Daoy (cell line): ENCODE measurements around the gene CTRB1. TPM values are rescaled to one million over a fixed set of nuclear protein-coding genes. Genes with fewer than 3 reads are reported as not detected.
A peak's percentile ranks its signal among the peaks of the same experiment; 100 is the strongest.
"Not testable (repeated sequence)": the region's sequence is repeated elsewhere in the genome, so short reads cannot be mapped to it uniquely, and the experiment has no call there.

ENCODE experiments used
- DNase-seq: peaks from one replicate; pipeline ENCODE4 v3.0.0-alpha.2; 2015; ENCODE audit warnings: low read depth
- total RNA-seq: library from RNA; depleted of rRNA; stranded (reverse); fragments of >200 nt; shearing (Covaris generic); gene quantifications from 2 replicates; pipeline ENCODE4 v1.2.3, GENCODE V29; 2014

CTRB1 gene
- total RNA-seq, 1 experiment from 2014 or later = not detected

DNA sequence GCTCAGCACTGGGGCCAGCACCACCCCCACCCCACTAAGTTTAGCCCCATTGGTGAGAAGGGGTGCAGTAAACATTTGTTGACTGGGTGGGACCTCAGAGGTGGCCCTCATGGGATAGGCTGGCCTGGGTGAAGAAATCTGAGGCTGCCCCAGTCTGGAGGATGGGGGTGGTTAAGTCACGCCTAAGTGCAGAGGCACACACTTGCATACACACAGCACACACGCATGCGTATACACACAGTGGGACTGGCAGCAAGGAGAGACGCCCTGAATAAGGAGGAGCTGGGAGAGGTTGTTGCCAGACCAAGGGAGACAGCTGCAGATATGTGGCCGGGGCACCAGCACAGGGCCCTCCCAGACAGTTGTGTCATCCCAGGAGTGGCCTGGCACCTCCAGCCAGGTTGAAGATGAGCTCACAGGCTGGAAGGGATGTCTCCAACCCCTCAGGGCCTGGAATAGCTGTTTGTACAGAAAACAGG, 35.6 kb downstream of the CTRB1 start:
- DNase-seq = peak; percentile 73

DNA sequence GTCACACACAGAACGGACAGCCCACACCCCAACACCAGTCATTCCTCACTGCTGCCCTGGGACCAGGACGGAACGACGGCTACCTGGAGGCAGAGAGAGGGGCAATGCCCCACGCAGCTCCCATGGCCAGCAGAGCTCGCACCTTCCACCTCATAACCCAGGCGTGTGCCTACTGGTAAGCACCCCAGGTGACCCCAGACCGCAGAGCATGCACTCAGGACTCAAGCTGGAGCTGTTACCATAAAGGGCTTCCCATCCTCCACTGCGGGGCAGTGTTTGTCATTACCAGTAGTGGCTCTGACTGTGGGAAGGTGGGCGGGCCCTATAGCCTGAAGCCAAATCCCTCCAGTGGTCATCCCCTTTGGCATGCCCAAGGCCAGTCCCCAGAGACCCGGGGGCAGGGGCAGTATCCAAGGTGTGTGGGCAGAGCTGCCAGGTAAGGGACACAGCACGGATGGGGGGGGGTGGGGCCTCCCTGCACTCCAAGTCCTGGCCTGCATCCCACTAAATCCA, 37.3 kb downstream of the CTRB1 start:
- no peak for DNase-seq

DNA sequence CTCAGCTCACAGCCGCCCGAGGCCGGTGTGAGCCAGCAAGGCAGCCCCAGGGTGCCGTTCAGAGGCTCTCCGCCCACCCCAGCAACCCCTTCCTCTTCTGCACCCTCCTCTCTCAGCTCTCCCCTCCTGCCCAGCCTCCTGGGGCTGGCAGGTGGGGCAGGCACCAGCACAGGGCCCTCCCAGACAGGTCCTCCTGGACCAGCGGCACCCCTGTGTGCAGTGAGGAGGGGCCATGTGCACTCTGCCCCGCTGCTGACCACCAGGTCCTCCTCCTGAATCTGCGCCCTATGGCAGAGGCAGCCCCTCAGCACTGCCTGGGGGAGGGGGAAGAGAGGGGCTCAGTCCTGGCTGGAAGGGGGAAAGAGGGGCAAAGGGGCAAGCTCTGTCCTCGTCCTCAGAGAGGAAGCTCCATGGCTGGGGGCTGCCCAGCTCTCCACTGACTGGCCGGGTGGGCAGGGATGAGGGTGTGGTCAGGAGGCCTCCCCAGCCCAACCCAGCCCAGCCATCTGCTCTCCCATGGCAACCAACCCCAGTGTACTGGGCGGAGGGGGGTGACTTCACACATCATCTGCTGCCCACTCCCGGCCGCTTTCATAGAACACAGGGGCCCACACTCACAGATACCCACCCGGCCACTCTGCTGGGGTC, 38.0 kb downstream of the CTRB1 start:
- peak; percentile 33 for DNase-seq

DNA sequence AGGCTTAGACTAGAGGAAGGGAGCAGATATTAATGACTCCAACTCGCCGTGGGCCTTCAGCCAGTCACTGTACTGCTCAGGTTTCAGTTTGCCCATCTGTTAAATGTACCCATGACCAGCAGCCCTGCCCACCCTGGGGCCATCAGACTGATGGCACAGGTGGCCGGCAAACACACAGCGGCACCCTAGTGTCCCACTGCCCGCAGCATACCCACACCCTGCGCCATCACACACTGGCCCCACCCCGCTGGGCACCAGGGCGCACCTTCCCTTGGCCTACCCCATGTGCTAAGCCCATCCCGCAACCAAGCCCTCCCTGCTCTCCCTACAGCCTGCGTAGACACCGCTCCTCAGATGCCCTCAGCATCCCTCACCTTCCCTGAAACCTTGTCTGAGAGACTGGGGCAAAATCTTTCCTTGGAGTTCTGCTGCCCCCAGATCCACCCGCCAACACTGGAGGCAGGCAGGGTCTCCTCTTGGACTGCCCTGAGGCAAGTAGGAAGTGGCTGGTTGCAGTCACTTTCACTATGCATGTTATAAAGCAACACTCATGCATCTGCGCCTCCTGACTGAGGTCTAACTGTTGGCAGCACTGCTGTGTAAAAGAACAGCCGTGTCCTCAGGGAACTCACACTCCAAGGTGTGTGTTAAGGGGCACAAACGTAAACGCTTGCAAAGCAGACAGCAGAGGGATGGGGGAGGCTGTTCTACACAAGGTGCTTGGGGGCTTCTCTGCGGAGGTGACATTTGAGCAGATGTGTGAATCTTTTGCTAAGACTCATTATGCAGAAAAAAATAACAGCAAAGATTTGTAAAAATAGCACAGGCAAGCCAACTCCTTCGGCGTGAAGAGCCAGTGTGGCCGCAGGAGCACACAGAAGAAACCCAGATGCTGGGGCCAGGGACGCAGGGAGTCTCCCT, 39.4 kb downstream of the CTRB1 start:
- DNase-seq = no peak

DNA sequence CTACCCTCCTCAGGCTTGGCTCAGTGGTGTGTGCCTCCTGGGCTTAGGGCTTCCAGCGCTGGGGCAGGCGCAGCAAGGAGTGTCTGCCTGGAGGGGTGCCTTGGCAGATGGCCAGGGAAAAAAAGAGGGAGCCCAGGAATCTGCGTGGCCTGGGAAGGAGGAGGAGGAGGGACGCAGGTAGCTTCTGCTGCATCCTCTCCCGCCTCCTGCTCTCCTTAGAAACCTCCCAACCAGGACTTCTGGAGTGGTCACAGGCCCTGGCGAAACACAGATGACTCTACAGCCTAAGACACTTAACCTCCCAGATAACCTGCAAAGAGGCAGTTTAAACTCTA, 40.0 kb downstream of the CTRB1 start:
- DNase-seq = no peak

DNA sequence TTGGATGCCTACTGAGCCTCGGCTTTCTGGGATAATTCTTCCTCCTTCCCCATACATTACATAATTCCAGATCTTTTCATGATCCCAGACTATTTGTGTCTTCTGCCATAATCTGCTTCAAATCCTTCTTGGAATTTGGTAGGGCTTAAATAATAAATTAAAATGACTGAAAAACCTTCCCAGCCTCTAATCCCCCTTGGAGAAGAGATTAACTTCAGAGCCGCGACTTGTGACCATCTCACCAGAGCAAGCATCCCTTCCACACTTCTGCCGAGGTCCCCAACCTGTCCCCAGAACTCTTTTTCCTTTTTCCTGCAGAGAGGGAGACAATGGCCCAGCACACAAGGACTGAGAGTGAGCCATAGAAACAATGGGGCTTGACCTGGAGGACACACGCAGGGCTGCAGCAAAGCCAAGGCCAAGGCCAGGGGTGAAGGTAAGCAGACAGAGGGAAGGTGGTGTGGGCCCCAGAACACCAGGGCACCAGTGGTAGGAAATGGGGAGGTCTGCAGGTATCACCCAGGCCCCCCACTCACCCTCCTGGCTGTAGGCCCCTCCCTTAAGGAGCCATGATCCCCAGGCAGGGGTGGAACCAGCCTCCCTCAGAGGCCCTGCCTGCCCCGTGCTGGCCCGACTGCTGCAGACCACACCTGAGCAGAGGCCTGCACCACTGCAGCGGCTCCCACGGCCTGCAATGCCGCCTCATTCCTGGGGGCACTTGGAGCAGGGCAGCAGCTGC, 42.2 kb downstream of the CTRB1 start:
- DNase-seq = no peak

DNA sequence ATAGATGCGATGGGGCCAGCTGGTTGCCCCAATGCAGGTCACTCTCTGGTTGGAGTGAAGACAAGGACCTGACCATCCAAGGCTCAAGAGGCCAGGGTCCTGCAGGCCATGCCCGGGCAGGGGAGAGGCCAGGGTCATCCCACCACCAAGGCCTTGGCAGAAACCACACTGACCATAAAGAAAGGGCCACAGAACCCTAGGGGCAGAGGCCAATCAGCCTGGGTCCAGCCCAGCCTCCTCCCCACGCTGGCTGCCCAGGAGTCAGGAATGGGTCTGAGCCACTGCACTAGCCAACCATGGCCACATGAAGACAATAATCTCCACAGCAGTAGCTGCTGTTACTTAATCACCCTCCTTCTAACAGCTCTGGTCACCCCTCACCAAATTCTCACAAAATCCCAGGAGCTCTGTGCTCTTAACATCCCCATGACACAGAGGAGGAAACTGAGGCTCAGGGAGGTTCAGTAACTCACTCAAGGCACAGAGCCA, 42.8 kb downstream of the CTRB1 start:
- DNase-seq = no peak

DNA sequence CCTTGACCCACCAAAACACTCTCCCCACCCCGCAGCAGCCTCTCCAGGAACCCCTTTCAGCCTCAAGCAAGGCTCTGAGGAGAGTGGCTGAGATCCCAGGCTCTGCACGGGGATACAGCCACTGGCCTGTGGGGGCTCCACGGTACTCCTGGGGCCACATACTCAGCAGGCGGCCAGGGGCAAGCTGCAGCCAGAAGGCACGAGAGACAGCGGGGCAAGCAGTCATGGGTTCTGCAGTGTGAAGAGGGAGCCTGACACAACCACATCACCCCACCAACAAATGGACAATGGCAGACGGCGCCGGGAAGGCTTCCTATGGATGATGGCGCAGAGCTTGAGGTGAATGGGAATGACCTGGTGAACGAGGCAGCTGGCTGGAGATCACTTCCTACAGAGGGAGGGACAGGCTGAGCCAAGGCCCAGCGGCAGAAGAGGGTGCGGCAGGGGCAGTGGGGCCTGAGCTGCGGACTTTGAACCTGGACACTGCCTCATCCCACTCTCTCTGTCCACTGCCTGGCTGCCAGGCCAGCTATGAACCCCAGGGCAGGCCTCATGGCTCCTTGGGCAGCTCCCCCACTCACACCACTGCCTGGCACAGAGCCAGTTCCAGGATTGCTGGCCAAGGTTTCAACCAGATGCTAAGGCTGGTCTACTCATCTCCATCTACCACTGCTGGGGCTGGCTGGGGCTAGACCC, 43.5 kb downstream of the CTRB1 start:
- no peak for DNase-seq

DNA sequence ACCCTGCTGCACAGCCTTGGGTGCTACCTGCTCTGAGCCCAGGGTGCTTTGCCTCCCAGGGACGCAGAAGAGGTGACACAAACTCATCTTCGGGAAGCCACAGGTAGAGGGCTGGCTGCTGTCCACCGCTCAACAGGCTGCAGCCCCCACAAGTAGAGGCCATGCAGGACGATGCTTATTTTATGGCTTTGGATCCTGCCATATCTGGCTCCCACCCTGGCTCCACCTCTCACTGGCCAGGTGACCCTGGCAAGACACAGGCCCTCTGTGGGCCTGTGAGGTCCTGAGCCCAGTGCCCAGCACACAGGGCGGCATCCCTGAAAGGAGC, 44.0 kb downstream of the CTRB1 start:
- no peak for DNase-seq

DNA sequence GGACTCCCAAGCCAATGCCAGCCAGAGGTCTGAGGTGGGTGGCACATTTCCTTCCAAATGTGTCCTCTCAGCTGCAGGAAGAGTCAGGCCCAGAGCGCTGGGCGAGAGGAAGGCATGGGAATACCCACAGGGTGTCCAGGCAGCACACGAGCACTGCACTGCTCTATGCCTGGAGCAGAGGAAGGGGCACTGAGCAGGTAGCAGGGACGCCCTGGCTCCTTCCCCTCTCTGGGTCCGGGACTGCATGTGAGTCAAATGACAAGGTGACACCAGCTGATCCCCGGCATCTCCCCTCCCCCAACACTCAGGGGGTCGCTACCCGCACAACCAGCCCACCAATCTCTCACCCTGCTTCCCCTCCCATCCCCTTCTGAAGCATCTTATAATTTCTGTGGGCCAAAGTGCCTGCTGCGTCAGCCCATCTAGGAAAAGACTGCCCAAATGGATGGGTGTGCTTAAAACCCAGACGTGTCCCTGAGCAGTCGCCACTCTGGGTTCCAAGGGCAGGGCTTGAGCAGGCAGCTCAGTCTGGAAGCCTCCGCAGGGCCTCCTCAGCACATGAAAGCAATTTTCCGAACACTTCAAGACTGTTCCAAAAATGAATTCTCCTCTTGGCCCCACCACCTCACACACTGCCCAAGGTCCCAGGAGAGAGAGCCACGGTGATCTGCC, 44.6 kb downstream of the CTRB1 start:
- no peak for DNase-seq

DNA sequence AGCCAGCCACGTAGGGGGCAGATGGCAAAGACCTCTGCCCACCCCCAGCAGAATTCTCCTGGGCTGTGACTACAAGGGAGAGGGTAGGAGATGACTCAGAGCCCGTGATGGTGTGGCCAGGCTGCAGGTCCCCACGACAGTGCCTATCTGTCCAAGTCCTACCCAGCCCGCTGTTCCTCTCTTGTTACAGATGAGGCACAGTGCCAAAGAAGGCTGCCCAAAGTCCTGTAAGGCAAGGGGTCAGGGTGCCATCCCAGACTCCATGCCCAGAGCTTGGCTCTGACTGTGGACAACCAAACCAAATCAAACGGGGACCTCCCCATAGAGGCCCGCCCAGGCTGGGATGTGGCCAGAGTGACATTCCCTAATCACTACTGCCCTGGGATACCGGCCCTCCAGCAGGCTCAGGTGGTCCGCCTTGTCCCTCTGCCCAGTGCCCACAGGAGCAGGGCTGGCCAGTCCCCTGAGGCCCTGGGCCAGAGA, 45.2 kb downstream of the CTRB1 start:
- DNase-seq = no peak

DNA sequence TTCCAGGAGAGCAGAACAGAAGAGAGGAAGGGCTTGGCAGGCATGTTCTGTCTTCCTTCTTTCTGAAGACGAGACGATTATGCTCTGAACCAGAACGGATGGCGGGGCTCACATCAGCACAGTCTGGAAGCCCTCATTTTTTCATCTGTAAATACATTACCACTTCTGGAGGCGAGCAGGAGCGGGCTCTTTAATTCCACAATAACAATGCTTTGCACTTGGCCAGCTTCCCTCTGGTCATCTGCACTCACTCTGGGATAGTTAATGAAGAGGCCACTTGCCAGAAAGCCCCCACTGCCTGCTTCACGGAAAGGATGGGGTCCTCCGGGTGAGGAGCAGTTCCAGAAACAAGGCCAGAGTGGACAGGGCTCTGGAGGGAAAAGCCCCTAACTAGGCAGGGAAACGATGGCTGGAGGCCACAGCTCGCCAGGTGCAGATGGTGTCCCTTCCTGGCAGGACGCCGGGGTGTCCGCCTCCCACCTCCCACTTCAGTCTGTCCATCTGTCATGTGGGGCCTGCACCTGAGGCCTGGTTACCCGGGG, 45.7 kb downstream of the CTRB1 start:
- DNase-seq = no peak

DNA sequence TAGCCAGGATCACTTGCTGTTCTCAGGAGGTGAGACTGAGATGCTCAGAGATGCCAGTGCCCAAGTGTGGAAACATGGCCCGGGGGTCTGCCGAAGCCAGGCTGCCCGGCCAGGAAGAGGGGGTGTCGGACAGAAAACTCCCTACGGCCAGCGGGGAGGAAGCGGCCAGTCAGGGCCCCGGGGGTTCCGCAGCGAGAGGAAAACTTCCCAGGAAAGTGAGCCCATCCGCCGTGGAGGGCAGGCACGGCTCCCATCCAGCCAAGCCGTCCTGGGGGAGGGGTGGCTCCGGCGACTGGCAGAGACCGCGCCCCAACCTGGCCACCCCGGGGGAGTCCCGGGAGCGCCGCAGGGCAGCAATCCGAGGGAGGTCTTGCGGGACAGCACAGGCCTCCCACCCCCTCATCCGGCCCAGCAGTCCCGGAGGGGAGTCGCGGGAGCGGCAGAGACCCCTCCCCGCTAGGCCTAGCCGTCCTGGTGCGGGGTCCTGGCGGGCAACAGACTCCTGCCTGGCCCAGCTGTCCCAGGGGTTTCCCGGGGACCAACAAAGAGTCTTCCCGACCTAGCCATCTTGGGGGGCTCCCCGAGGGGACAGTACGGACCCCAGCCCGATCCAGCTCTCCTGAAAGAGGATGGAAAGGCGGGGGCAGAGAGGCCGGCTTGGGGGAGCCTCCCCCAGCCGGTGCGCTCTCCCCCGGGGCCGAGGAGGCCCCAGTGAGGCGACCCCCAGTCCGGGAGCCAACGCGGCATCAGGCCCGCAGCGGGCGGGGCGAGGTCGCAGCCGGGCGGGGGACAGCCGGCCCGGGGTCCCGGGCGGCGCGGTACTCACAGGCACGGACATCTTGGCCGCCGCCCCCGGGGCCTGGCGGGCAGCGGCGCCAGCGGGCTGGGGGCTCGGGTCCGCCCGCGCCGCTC, 46.5 kb downstream of the CTRB1 start:
- DNase-seq = no peak

DNA sequence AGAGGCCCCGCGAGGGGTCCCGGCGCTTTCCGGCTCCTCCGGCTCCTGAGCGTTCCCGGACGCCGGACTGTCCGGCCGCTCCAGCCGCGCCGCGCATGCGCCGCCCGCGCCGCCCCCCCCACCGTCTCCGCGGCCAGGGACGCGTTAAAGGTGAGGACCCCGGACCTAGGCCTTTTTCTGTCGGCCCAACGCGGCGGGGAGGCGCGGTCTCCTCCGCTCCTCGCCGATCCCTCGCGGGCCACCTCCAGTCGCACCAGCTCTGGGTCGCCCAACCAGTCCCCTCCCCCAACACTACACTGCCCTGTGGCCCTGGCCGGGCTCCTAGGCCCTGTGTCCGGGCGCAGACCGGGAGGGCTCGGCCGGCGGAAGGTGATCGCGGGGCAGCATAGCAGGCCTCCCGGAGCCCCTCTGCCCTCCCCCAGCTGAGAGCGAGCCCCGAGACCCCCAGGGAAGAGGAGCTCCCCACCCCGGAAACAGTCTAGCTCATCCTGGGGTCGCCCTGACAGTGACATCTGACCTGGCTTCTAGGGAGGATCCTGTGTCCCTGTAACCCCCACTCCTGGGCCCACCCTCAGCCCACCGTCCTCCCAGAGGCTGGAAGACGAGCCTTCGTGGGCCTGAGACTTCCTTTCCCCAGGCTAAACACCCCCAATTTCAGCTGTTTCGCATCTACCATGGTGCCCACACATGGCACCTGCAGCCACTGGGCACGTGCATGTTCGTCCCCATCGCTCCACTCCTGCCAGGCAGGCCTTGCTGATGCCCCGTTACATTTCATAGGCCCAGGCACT, 47.3 kb downstream of the CTRB1 start:
- DNase-seq = peak; percentile 68

DNA sequence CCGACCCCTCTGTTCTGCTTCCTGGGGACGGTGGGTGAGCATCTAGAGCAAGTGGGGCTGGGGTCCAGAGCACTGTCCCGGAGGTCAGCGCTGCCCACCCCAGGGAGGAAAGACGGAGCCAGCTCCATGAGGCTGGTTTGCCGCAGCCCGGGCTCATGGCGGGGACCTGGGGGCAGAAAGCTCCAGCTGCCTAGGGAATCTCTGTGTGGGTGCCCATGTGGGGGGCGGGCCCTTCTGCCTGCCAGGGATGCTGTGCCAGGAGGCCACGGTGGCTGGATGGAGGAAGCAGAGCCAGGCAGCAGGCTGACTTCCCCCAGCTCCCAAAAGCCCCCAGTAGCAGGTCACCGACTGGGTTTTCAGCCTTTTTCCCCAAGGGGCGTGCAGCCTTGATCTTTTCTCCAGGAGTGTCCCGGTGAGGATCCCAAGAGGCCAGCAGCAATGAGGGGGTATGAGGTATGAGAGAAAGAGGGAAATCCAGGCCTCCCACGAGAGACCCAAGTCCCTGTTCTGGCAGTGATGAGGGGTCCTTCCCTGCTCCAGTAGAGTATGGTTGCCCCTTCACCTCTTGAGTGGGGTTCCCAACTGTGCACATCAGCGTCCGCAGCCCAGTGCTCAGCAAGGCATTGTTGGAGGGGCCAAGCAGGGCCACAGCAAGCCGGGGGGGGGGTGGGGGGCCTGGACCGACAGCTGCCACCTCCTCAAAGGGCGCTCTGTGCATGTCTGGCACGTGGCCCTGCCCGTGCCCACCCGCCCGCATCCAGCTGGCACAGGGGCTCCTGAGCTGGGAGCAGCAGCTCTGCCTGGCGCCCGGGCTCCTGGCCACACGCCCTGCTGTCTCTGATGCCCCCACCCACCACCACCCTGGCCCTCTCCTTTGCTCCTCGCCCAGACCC, 48.2 kb downstream of the CTRB1 start:
- DNase-seq = no peak

DNA sequence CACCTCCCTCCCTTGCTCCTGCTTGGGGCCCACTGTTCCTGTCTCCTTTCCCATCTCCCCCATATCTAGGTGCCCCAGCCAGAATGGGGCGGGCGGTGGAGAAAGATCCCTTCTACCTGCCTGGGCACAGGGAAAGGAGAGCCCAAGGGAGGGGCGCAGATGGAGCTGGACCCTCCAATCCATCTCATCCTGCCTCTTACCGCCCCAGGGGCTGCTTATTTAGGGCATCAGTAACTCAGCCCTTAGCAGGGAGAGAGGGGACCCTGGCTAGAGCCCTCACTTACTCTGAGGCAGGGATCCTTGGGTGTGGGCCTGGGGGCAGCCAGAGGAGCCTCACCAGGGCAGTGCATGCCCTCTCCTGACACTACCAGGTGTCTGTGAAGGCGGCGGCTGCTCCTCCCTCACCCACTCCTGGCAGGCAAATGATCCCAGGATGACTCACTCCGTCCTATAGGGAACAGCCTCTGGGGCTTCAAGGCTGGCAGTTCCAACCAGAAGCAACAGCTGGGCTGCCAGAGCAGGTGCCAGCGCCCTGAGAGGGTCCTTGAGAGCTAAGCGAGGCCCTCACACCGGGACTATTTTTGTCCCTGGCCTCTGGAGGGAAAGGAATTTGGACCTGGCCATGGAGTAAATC, 49.0 kb downstream of the CTRB1 start:
- peak; percentile 81 for DNase-seq

DNA sequence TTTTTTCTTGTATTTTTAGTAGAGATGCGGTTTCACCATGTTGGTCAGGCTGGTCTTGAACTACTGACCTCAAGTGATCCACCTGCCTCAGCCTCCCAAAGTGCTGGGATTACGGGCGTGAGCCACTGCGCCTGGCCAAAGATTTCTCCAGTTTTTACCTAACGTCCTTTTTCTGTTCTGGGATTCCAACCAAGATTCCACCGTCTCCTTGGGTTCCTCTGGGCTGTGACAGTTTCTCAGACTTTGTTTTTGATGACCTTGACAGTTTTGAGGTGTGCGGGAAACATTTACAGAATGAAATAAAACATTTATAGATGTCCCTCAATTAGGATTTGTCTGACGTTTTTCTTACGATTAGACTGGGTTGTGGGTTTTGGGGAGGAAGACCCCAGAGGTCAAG, 50.6 kb downstream of the CTRB1 start:
- DNase-seq = not testable (repeated sequence)
